Measurements from ENCODE around the gene HSD17B3. TPM values are rescaled to one million over a fixed set of nuclear protein-coding genes. Genes with fewer than 3 reads are reported as not detected.

Gene HSD17B3
- polyA plus RNA-seq, 1 donor (not counting 4 experiments of a cell fraction or from before 2014, with no cell fraction given) = 0.17 TPM

DNA sequence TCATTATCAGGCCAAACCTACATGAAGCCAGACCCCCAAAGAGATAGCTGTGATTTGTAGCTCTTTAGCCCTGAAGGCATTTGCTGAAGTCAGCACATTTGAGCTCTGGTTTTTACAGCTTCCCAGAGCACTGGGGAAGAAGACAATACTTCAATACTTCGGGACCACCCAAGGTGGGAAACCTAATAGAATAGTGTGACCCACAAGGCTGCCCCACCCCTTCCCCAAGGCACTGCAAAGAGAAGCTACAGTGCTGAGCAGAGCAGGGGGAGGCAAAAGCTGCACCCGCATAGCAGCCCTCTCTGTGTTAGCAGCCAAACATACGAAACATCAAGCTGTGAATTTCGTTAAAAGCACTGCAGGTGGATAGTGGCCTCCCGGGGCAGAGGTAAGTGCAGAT, 87.3 kb downstream of the HSD17B3 start:
- no peak overlapping the region for H3K4me3 ChIP-seq (ENCODE audit: control insufficient read depth in 2 of 3, extremely low read depth in 1 of 3, insufficient read depth in 2 of 3, low read depth in 1 of 3, low read length in 3 of 3)
- H3K27ac ChIP-seq (ENCODE audit: control insufficient read depth, insufficient read depth, low read length) = no peak overlapping the region
- no peaks in the 10 kb centered on the region for H4K20me1 ChIP-seq (ENCODE audit: control insufficient read depth, extremely low read depth, insufficient read depth, low read length)
- dilution Hi-C loops (cut with MboI; ENCODE audit: extremely low pct_ligation_motif_present, low sequenced_read_pairs) = no loop called here
- H3K4me2 ChIP-seq (ENCODE audit: control insufficient read depth, extremely low read depth, insufficient read depth, low read depth, low read length) = no peak overlapping the region
- H2AFZ ChIP-seq (ENCODE audit: control insufficient read depth, low read length) = no peak overlapping the region
- H3K9me3 ChIP-seq (ENCODE audit: control insufficient read depth, low read depth, low read length) = no peaks in the 10 kb centered on the region
- no peak overlapping the region for H3K9ac ChIP-seq (ENCODE audit: control insufficient read depth, extremely low read depth, insufficient read depth, low read length)
- H3K9me1 ChIP-seq (ENCODE audit: control insufficient read depth, extremely low read depth, insufficient read depth, low read length) = no peaks in the 10 kb centered on the region
- H3K79me2 ChIP-seq (ENCODE audit: control insufficient read depth, insufficient read depth, low read length) = no peaks in the 10 kb centered on the region
- FAIRE-seq = no peak
- no peaks in the 10 kb centered on the region for H3K36me3 ChIP-seq (ENCODE audit: control insufficient read depth in 2 of 2, extremely low read depth in 1 of 2, insufficient read depth in 2 of 2, low read length in 2 of 2)
- peaks cover 61% of the 10 kb centered on the region for H3K27me3 ChIP-seq (ENCODE audit: control insufficient read depth, extremely low read depth, insufficient read depth, low read length)
- DNase-seq (ENCODE audit: low read depth, low spot score) = no peak
- TF ChIP-seq, protein P1, sequence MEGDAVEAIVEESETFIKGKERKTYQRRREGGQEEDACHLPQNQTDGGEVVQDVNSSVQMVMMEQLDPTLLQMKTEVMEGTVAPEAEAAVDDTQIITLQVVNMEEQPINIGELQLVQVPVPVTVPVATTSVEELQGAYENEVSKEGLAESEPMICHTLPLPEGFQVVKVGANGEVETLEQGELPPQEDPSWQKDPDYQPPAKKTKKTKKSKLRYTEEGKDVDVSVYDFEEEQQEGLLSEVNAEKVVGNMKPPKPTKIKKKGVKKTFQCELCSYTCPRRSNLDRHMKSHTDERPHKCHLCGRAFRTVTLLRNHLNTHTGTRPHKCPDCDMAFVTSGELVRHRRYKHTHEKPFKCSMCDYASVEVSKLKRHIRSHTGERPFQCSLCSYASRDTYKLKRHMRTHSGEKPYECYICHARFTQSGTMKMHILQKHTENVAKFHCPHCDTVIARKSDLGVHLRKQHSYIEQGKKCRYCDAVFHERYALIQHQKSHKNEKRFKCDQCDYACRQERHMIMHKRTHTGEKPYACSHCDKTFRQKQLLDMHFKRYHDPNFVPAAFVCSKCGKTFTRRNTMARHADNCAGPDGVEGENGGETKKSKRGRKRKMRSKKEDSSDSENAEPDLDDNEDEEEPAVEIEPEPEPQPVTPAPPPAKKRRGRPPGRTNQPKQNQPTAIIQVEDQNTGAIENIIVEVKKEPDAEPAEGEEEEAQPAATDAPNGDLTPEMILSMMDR (optimal IDR thresholded peaks at IDR 0.05 in 1 of 3, IDR thresholded peaks at IDR 0.05 in 1 of 3, conservative IDR thresholded peaks at IDR 0.05 in 1 of 3; ENCODE audit: extremely low read depth in 1 of 3, insufficient read depth in 2 of 3, low read length in 3 of 3) = no peak
- no peak for TF ChIP-seq EZH2 (IDR thresholded peaks at IDR 0.05; ENCODE audit: low read length)
- peaks cover 3% of the 10 kb centered on the region for H3K4me1 ChIP-seq (ENCODE audit: control insufficient read depth, extremely low read depth, insufficient read depth, low read length)

DNA sequence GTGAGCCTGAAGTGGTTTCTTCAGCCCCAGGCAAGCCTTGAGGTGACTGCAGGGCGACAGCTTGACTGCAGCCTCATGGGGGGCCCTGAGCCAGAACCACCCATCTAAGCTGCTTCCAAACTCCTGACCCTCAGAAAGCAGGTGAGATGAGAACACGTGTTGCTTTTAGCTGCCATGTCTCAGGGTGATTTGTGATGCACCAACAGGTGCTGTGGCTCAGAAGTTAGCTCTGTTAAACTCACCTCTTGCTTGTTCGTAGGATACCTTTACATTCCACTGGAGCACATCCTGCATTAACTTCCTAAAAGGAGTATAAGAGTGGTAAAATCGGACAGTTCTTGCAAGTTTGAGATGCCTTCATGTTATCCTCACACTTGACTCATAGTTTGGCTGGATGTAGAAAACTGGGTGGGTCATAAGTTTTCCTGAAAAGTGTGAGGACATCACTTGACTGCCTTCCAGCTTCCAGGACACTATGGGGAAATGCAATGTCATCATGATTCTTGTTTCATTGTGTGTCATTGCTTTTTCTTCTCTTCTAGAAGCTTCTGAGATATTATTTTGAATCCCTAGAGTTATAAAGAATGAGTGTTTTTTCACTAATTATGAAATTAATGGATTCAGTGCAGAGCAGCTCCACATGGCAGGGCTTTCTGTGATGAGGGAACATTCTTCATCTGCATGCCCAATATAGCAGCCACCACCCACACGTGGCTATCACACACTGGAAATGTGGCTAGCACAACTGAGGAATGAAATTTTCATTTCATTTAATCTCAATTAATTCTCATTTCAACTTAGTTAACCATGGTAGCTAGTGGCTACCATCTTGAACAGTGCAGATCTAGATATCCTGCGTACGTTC, 92.3 kb downstream of the HSD17B3 start:
- no peaks in the 10 kb centered on the region for H3K9me3 ChIP-seq (ENCODE audit: control insufficient read depth, low read depth, low read length)
- no peak for DNase-seq (ENCODE audit: low read depth, low spot score)
- no peak overlapping the region for H3K27ac ChIP-seq (ENCODE audit: control insufficient read depth, insufficient read depth, low read length)
- H2AFZ ChIP-seq (ENCODE audit: control insufficient read depth, low read length) = no peak overlapping the region
- H3K27me3 ChIP-seq (ENCODE audit: control insufficient read depth, extremely low read depth, insufficient read depth, low read length) = peaks cover 24% of the 10 kb centered on the region
- H3K4me1 ChIP-seq (ENCODE audit: control insufficient read depth, extremely low read depth, insufficient read depth, low read length) = no peaks in the 10 kb centered on the region
- no peaks in the 10 kb centered on the region for H3K9me1 ChIP-seq (ENCODE audit: control insufficient read depth, extremely low read depth, insufficient read depth, low read length)
- H3K4me3 ChIP-seq (ENCODE audit: control insufficient read depth in 2 of 3, extremely low read depth in 1 of 3, insufficient read depth in 2 of 3, low read depth in 1 of 3, low read length in 3 of 3) = no peak overlapping the region
- H3K4me2 ChIP-seq (ENCODE audit: control insufficient read depth, extremely low read depth, insufficient read depth, low read depth, low read length) = no peak overlapping the region
- no peak for FAIRE-seq
- no peaks in the 10 kb centered on the region for H4K20me1 ChIP-seq (ENCODE audit: control insufficient read depth, extremely low read depth, insufficient read depth, low read length)
- no peak overlapping the region for H3K9ac ChIP-seq (ENCODE audit: control insufficient read depth, extremely low read depth, insufficient read depth, low read length)
- no peaks in the 10 kb centered on the region for H3K79me2 ChIP-seq (ENCODE audit: control insufficient read depth, insufficient read depth, low read length)
- TF ChIP-seq, protein P1 (optimal IDR thresholded peaks at IDR 0.05 in 1 of 3, IDR thresholded peaks at IDR 0.05 in 1 of 3, conservative IDR thresholded peaks at IDR 0.05 in 1 of 3; ENCODE audit: extremely low read depth in 1 of 3, insufficient read depth in 2 of 3, low read length in 3 of 3) = no peak
- TF ChIP-seq EZH2 (IDR thresholded peaks at IDR 0.05; ENCODE audit: low read length) = no peak
- no peaks in the 10 kb centered on the region for H3K36me3 ChIP-seq (ENCODE audit: control insufficient read depth in 2 of 2, extremely low read depth in 1 of 2, insufficient read depth in 2 of 2, low read length in 2 of 2)
- dilution Hi-C loops (cut with MboI; ENCODE audit: extremely low pct_ligation_motif_present, low sequenced_read_pairs) = no loop called here
